Dedifferentiated amniotic fluid mesenchymal stem cell (primary cell): ENCODE results near the gene NT5M.

ENCODE experiments used
- DNase-seq: peaks from one replicate; pipeline ENCODE4 v3.0.0-alpha.2; 2016; ENCODE audit errors: extremely low spot score

The NT5M gene

GRCh38 chr17:17303847-17304490, 796 bp downstream of the NT5M start:
- no peak for DNase-seq

GRCh38 chr17:17304521-17304985, 1.4 kb downstream of the NT5M start:
- no peak for DNase-seq

GRCh38 chr17:17305281-17305801, 2.2 kb downstream of the NT5M start:
- no peak for DNase-seq

- no peak for DNase-seq
Observed at GRCh38 chr17:17309356-17309755, 6.2 kb downstream of the NT5M start.

- no peak for DNase-seq
Observed at GRCh38 chr17:17313350-17313991, 10.3 kb downstream of the NT5M start.

GRCh38 chr17:17314501-17315071, 11.4 kb downstream of the NT5M start:
- no peak for DNase-seq

- no peak for DNase-seq
Observed at GRCh38 chr17:17315142-17315821, 12.1 kb downstream of the NT5M start.

GRCh38 chr17:17320188-17320910, 17.2 kb downstream of the NT5M start:
- DNase-seq, result no peak

GRCh38 chr17:17320911-17321220, 17.7 kb downstream of the NT5M start:
- no peak for DNase-seq

GRCh38 chr17:17321356-17322025, 18.3 kb downstream of the NT5M start:
- no peak for DNase-seq

GRCh38 chr17:17322516-17323510, 19.6 kb downstream of the NT5M start:
- DNase-seq, result no peak

- no peak for DNase-seq
Observed at GRCh38 chr17:17324616-17325015, 21.4 kb downstream of the NT5M start.

GRCh38 chr17:17325228-17325627, 22.1 kb downstream of the NT5M start:
- no peak for DNase-seq

- DNase-seq, result no peak
Observed at GRCh38 chr17:17325816-17326215, 22.6 kb downstream of the NT5M start.

- no peak for DNase-seq
Observed at GRCh38 chr17:17326275-17326875, 23.2 kb downstream of the NT5M start.

- DNase-seq, result no peak
Observed at GRCh38 chr17:17328251-17328650, 25.1 kb downstream of the NT5M start.

- no peak for DNase-seq
Observed at GRCh38 chr17:17341452-17341851, 38.3 kb downstream of the NT5M start.

- no peak for DNase-seq
Observed at GRCh38 chr17:17342242-17342945, 39.2 kb downstream of the NT5M start.

- DNase-seq, result no peak
Observed at GRCh38 chr17:17343160-17343735, 40.1 kb downstream of the NT5M start.
